Activated CD4-positive, CD25-positive, alpha-beta regulatory T cell treated with anti-CD3 and anti-CD28 coated beads, Interleukin-2, amount 50 U/mL, for 16 hours (primary cell): ENCODE measurements around the gene CCSER1.
"Not testable (repeated sequence)": the region's sequence is repeated elsewhere in the genome, so short reads cannot be mapped to it uniquely, and the experiment has no call there.

Source experiments
- DNase-seq: peaks from one replicate; pipeline ENCODE4 v3.0.0-alpha.2; 2020; ENCODE audit warnings: low read depth, low spot score

Gene CCSER1

DNA sequence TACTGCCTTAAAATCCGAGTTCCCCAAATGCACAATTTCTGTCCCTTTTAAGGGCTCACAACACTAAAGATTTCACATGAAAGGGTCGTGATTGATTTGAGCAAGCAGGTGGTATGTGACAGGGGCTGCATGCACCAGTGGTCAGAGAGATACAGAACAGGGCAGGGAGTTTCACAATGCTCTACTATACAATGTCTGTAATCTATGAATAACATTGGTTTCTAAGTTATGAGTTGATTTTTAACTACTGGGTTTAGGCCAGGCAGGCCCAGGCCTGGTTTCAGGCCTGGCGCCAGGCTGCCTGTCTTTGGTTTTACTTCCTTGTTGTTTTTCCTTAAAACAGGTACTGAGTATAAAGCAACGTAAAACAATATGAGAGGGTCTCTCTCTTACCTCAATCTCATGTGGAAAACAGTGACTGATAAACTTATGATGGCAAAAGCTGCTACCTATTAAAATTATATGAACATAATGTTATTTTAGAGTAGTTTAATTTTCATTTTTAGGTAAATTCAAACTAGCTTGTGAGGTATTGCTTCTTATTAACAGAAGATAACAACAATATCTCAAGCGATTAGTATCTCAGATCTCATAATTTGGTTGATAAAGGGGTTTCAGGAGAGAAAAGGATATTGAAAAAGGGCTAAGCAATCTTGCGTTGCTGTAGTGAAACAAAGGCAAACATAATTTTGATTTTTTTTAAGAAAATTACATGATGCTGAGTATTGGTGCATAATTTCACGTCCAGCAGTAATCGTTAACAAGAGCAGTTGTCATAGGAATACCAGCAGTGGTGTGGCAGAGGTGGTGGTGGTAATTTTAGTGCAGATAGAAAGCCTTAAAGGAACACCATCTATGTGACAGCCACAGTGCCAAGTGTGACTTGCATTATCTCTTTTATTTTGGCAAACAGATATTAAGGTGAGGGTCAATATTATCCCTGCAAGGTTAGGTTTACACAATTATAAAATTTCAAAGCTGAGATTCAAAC is 1232.1 kb downstream of the CCSER1 start:
- no peak for DNase-seq

- DNase-seq = no peak
Measured at GRCh38 chr4:91362125-91362524, 1234.9 kb downstream of the CCSER1 start.

DNA sequence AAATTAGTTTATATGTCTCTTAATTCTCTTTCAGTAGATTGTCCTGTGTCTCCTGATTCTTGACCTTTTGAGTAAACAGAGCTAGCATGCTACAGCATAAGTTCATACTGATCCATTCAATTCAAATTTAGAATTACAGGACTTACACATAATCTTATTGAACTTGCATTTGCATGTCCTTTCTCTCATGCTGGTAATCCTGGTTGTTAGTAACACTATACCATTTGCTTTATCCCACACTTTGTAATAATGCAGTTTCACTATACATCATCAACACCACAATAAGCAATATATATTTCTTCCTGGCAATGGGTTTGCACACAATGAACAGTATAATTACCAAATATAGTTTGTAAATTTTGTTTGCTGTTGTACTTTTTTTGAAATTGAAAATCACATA is 1239.4 kb downstream of the CCSER1 start:
- DNase-seq = no peak

GRCh38 chr4:91369116-91369515 is 1241.9 kb downstream of the CCSER1 start:
- no peak for DNase-seq

- DNase-seq = no peak
Measured at GRCh38 chr4:91373546-91373945, 1246.4 kb downstream of the CCSER1 start.

DNA sequence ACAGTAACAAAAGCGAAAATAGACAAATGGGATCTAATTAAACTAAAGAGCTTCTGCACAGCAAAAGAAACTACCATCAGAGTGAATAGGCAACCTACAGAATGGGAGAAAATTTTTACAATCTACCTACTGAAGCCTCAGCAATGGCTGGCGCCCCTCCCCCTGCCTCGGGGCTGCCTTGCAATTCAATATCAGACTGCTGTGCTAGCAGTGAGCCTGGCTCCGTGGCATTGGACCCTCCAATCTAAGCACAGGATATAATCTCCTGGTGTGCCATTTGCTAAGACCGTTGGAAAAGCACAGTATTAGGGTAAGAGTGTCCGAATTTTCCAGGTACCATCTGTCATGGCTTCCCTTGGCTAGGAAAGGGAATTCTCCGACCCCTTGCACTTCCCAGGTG is 1278.2 kb downstream of the CCSER1 start:
- not testable (repeated sequence) for DNase-seq

- DNase-seq = no peak
Measured at GRCh38 chr4:91422011-91422410, 1294.8 kb downstream of the CCSER1 start.

GRCh38 chr4:91426725-91427124 is 1299.5 kb downstream of the CCSER1 start:
- DNase-seq = no peak

DNA sequence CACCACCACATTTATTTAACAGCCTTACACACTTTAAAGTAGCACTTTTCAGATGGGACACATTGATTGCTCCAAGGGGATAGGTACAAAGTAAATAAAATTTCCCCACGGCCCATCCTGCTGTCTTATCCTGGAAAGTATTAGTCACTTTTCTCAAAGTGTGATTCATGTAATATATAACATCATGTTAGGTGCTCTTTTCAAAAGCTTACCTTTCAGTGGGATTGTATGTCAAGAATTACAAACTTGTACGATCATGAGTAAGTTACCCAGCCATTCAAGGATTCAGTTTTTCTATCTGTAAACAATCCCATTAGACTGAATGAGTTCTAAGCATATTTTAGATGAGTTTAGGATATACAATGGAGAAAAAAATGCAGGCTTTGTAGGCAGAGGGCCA is 1300.0 kb downstream of the CCSER1 start:
- DNase-seq = no peak

DNA sequence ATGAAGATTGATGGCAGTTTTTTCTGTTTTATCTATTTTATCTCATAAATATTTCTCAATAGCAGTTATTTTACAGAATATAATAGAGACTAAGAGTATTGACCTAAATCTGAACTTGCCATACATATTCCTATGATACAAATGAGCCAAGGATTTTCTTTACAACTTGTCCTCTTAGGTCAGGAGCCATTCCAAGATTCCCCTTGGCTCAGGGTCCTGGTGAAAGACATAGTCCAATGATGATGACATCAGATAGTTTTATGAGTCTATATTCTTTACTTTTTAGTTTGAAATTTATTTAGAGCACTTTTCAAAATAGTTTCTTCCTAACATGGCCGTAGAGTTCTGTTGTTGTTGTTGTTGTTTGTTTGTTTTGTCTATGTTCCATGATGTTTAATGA is 1307.4 kb downstream of the CCSER1 start:
- DNase-seq = no peak

- no peak for DNase-seq
Measured at GRCh38 chr4:91436556-91436955, 1309.4 kb downstream of the CCSER1 start.

GRCh38 chr4:91447168-91447567 is 1320.0 kb downstream of the CCSER1 start:
- no peak for DNase-seq

GRCh38 chr4:91448668-91449330 is 1321.6 kb downstream of the CCSER1 start:
- no peak for DNase-seq

- no peak for DNase-seq
Measured at GRCh38 chr4:91454111-91454510, 1326.9 kb downstream of the CCSER1 start.

GRCh38 chr4:91462566-91462965 is 1335.4 kb downstream of the CCSER1 start:
- DNase-seq = not testable (repeated sequence)

- DNase-seq = no peak
Measured at GRCh38 chr4:91470671-91471070, 1343.5 kb downstream of the CCSER1 start.

GRCh38 chr4:91471280-91471679 is 1344.1 kb downstream of the CCSER1 start:
- no peak for DNase-seq

GRCh38 chr4:91472046-91472445 is 1344.9 kb downstream of the CCSER1 start:
- DNase-seq = no peak

DNA sequence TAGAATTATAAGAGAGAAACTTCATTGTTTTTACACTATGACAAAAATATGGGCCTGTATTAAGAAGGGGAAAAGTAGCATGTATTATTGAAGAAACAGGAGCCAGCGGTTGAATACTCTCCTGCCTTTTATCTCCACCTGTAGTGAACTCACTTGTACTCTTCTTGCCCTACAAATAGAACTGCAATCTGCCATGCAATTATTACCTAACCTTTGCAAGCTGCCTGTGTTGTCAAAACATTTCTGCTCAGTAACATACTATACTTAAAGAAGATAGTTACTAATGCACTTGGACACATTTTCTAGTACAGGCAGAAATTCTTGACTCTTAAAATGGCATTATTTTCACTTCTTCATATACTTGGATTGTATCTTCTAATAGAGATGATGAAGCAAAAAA is 1358.2 kb downstream of the CCSER1 start:
- no peak for DNase-seq

GRCh38 chr4:91488946-91489345 is 1361.8 kb downstream of the CCSER1 start:
- DNase-seq = no peak

- DNase-seq = no peak
Measured at GRCh38 chr4:91497892-91498291, 1370.7 kb downstream of the CCSER1 start.

GRCh38 chr4:91502365-91502764 is 1375.2 kb downstream of the CCSER1 start:
- DNase-seq = no peak

GRCh38 chr4:91513326-91513725 is 1386.1 kb downstream of the CCSER1 start:
- DNase-seq = no peak
